GM12878 (cell line): ENCODE results near the gene RP2. TPM values are rescaled to one million over a fixed set of nuclear protein-coding genes. Genes with fewer than 3 reads are reported as not detected.
A peak's percentile ranks its signal among the peaks of the same experiment; 100 is the strongest.

ENCODE experiments used
- BRCA1 ChIP-seq: IDR thresholded peaks from 2 replicates; pipeline ENCODE4 v1.6.1; 2011; ENCODE audit warnings: low read depth, low read length, improper control_type of control experiment
- CREM ChIP-seq: IDR thresholded peaks from 2 replicates; pipeline ENCODE4 v1.6.1; 2014; ENCODE audit warnings: antibody characterized with exemption, low read depth
- IRF4 ChIP-seq: IDR thresholded peaks from 2 replicates; pipeline ENCODE4 v1.6.1; 2011; ENCODE audit warnings: low read depth, low read length
- JUNB ChIP-seq: IDR thresholded peaks from 2 replicates; pipeline ENCODE4 v1.6.1; 2016; ENCODE audit warnings: antibody characterized with exemption, mild to moderate bottlenecking
- KDM1A ChIP-seq: fragments of 200-600 bp; sonication (generic); IDR thresholded peaks from 2 replicates; pipeline ENCODE4 v1.6.1; 2016; ENCODE audit warnings: borderline replicate concordance
- MTA3 ChIP-seq: IDR thresholded peaks from 2 replicates; pipeline ENCODE4 v1.6.1; 2012; ENCODE audit warnings: low read length, inconsistent platforms, borderline replicate concordance
- PAX8 ChIP-seq: fragments of 450-650 bp; IDR thresholded peaks from 2 replicates; pipeline ENCODE4 v1.6.1; 2017; ENCODE audit warnings: mild to moderate bottlenecking, moderate library complexity
- POLR2AphosphoS5 ChIP-seq: IDR thresholded peaks from 2 replicates; pipeline ENCODE4 v1.6.1; 2011; ENCODE audit warnings: mild to moderate bottlenecking, low read length, inconsistent platforms
- SRF ChIP-seq, 2 experiments: IDR thresholded peaks; 2 replicates each; pipeline ENCODE4 v1.6.1; 2011; ENCODE audit warnings: low read depth in 2 of 2, low read length in 2 of 2, mild to moderate bottlenecking in 1 of 2, moderate library complexity in 1 of 2
- polyA plus RNA-seq, 11 experiments: library from polyadenylated mRNA; depleted of rRNA in 4 of 11; unstranded in 6 of 11; stranded (reverse) in 5 of 11; fragments of >200 nt; fragmentation: Nextera tagmentation in 4 of 11; fragmentation: Illumina TruSeq in 1 of 11; extraction: Ambion mirVana in 4 of 11; extraction: Trizol in 1 of 11; gene quantifications; 1 replicate in 1 of 11; 2 replicates in 10 of 11; pipeline versions ENCODE4 v1.2.1 to v1.2.3, GENCODE V29; 2011 to 2016; ENCODE audit warnings: inconsistent platforms in 2 of 11, missing spikeins in 2 of 11, low read depth in 1 of 11
- total RNA-seq, 4 experiments: library from RNA; depleted of rRNA in 3 of 4; stranded (reverse); fragments of >200 nt in 3 of 4; fragmentation: Illumina TruSeq in 1 of 4; extraction: Trizol in 1 of 4; gene quantifications; 2 replicates each; pipeline versions ENCODE4 v1.2.1 to v1.2.3, GENCODE V29; 2013 to 2021
- TF ChIP-seq, protein P1 (sequence below): fragments of 450-650 bp; IDR thresholded peaks from 2 replicates; pipeline ENCODE4 v1.6.1; 2017; ENCODE audit warnings: borderline replicate concordance
- TF ChIP-seq, protein P2 (sequence below): fragments of 450-650 bp; conservative IDR thresholded peaks from 2 replicates; pipeline ENCODE4 v1.6.1; 2017; ENCODE audit warnings: mild to moderate bottlenecking, moderate library complexity
- TF ChIP-seq, protein P3 (sequence below): fragments of 450-650 bp; IDR thresholded peaks from 2 replicates; pipeline ENCODE4 v1.6.1; 2016; ENCODE audit warnings: mild to moderate bottlenecking
- TF ChIP-seq, protein P4 (sequence below): IDR thresholded peaks from 2 replicates; pipeline ENCODE4 v1.6.1; 2012; ENCODE audit warnings: mild to moderate bottlenecking, low read depth, low read length
- TF ChIP-seq, protein P5 (sequence below): fragments of 450-650 bp; IDR thresholded peaks from 2 replicates; pipeline ENCODE4 v1.6.1; 2016; ENCODE audit warnings: mild to moderate bottlenecking

The RP2 gene
- total and polyA plus RNA-seq, 10 of the 15 experiments (the other 5 are each of a cell fraction or from before 2014, with no cell fraction given) = 3.5 to 11.0 (median 5.7) TPM

DNA sequence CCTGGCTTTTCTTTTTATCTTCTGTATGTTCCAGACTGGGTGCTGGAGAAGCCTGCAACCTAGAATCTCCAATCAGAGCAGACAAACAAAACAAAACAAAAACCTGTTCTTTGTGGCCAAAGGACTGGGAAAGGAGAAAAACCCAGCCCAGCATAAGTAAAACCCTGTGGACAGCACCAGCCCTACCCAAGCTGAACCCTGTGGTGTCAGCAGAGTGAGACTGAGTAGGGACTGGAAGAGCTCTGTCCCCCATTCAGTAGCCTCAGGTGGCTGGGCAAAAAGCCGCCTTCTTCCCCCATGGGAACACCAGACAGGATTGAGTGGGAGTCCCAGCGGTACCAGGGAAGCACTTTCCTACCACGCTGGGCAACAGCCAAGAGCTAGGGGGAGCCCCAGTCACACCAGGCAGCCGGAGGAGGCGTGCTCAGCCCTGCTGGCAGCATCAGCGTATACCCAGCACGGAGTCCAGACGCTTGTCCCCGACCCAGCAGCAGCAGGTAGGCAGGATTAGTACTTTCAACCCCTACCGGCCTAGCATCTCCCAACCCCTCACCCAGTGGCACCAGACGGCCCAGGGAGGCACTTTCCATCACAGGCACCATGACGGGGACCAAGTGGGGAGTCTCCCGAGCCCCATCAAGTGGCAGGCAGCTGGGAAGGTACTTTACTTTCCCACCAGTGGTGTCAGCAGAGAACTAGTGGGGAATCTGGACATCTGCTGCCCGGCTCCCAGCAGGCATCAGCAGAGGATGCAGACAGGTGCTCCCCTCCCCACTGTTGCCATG lies 66.8 kb downstream of the RP2 start (continued):
- TF ChIP-seq, protein P1, sequence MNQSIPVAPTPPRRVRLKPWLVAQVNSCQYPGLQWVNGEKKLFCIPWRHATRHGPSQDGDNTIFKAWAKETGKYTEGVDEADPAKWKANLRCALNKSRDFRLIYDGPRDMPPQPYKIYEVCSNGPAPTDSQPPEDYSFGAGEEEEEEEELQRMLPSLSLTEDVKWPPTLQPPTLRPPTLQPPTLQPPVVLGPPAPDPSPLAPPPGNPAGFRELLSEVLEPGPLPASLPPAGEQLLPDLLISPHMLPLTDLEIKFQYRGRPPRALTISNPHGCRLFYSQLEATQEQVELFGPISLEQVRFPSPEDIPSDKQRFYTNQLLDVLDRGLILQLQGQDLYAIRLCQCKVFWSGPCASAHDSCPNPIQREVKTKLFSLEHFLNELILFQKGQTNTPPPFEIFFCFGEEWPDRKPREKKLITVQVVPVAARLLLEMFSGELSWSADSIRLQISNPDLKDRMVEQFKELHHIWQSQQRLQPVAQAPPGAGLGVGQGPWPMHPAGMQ = no peak
- TF ChIP-seq PAX8 (no peak), IRF4 (no peak), JUNB (no peak), KDM1A (no peak), CREM (no peak), SRF (IDR thresholded peaks at IDR 0.05; ENCODE audit: low read depth in 2 of 2, low read length in 2 of 2) (no peak), POLR2AphosphoS5 (no peak), BRCA1 (no peak), MTA3 (no peak)
- TF ChIP-seq, protein P2, sequence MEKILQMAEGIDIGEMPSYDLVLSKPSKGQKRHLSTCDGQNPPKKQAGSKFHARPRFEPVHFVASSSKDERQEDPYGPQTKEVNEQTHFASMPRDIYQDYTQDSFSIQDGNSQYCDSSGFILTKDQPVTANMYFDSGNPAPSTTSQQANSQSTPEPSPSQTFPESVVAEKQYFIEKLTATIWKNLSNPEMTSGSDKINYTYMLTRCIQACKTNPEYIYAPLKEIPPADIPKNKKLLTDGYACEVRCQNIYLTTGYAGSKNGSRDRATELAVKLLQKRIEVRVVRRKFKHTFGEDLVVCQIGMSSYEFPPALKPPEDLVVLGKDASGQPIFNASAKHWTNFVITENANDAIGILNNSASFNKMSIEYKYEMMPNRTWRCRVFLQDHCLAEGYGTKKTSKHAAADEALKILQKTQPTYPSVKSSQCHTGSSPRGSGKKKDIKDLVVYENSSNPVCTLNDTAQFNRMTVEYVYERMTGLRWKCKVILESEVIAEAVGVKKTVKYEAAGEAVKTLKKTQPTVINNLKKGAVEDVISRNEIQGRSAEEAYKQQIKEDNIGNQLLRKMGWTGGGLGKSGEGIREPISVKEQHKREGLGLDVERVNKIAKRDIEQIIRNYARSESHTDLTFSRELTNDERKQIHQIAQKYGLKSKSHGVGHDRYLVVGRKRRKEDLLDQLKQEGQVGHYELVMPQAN = no peak
- TF ChIP-seq, protein P3, sequence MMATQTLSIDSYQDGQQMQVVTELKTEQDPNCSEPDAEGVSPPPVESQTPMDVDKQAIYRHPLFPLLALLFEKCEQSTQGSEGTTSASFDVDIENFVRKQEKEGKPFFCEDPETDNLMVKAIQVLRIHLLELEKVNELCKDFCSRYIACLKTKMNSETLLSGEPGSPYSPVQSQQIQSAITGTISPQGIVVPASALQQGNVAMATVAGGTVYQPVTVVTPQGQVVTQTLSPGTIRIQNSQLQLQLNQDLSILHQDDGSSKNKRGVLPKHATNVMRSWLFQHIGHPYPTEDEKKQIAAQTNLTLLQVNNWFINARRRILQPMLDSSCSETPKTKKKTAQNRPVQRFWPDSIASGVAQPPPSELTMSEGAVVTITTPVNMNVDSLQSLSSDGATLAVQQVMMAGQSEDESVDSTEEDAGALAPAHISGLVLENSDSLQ = peak; percentile 48; the same call in 1 of the 2 replicates
- TF ChIP-seq, protein P4, sequence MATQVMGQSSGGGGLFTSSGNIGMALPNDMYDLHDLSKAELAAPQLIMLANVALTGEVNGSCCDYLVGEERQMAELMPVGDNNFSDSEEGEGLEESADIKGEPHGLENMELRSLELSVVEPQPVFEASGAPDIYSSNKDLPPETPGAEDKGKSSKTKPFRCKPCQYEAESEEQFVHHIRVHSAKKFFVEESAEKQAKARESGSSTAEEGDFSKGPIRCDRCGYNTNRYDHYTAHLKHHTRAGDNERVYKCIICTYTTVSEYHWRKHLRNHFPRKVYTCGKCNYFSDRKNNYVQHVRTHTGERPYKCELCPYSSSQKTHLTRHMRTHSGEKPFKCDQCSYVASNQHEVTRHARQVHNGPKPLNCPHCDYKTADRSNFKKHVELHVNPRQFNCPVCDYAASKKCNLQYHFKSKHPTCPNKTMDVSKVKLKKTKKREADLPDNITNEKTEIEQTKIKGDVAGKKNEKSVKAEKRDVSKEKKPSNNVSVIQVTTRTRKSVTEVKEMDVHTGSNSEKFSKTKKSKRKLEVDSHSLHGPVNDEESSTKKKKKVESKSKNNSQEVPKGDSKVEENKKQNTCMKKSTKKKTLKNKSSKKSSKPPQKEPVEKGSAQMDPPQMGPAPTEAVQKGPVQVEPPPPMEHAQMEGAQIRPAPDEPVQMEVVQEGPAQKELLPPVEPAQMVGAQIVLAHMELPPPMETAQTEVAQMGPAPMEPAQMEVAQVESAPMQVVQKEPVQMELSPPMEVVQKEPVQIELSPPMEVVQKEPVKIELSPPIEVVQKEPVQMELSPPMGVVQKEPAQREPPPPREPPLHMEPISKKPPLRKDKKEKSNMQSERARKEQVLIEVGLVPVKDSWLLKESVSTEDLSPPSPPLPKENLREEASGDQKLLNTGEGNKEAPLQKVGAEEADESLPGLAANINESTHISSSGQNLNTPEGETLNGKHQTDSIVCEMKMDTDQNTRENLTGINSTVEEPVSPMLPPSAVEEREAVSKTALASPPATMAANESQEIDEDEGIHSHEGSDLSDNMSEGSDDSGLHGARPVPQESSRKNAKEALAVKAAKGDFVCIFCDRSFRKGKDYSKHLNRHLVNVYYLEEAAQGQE = peak; percentile 48; the same call in 1 of the 2 replicates
- TF ChIP-seq, protein P5, sequence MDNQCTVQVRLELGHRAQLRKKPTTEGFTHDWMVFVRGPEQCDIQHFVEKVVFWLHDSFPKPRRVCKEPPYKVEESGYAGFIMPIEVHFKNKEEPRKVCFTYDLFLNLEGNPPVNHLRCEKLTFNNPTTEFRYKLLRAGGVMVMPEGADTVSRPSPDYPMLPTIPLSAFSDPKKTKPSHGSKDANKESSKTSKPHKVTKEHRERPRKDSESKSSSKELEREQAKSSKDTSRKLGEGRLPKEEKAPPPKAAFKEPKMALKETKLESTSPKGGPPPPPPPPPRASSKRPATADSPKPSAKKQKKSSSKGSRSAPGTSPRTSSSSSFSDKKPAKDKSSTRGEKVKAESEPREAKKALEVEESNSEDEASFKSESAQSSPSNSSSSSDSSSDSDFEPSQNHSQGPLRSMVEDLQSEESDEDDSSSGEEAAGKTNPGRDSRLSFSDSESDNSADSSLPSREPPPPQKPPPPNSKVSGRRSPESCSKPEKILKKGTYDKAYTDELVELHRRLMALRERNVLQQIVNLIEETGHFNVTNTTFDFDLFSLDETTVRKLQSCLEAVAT = 0 out of 2 replicates have a peak, but pooled peaks have one; percentile 32
